D341Med (cell line): ENCODE data around the gene DDRGK1.
"Not testable (repeated sequence)": the region's sequence is repeated elsewhere in the genome, so short reads cannot be mapped to it uniquely, and the experiment has no call there.

ENCODE experiments used
- DNase-seq: peaks from one replicate; pipeline ENCODE4 v3.0.0; 2012; ENCODE audit warnings: low spot score

DDRGK1 gene

GRCh38 chr20:3183896-3184612 lies 20.4 kb downstream of the DDRGK1 start:
- no peak for DNase-seq

- DNase-seq = not testable (repeated sequence)
Measured at GRCh38 chr20:3182429-3182828, 22.1 kb downstream of the DDRGK1 start.

- no peak for DNase-seq
Measured at GRCh38 chr20:3181270-3181669, 23.2 kb downstream of the DDRGK1 start.

GRCh38 chr20:3180319-3180718 lies 24.2 kb downstream of the DDRGK1 start:
- peak; percentile 40 for DNase-seq

- DNase-seq = no peak
Measured at GRCh38 chr20:3177746-3178485, 26.6 kb downstream of the DDRGK1 start.

- DNase-seq = no peak
Measured at GRCh38 chr20:3175270-3175669, 29.2 kb downstream of the DDRGK1 start.

- DNase-seq = peak; percentile 69
Measured at GRCh38 chr20:3174442-3175261, 29.8 kb downstream of the DDRGK1 start.

- peak; percentile 99 for DNase-seq
Measured at GRCh38 chr20:3173610-3174441, 30.7 kb downstream of the DDRGK1 start.

GRCh38 chr20:3172933-3173609 lies 31.4 kb downstream of the DDRGK1 start, which contains the start of gene LZTS3:
Gene LZTS3 (minus strand): TSS chr20:3173549. CDS start chr20:3167163, 6,386 bp downstream.
- peak; percentile 88 for DNase-seq

- DNase-seq = no peak
Measured at GRCh38 chr20:3172126-3172932, 32.2 kb downstream of the DDRGK1 start.

- DNase-seq = no peak
Measured at GRCh38 chr20:3171391-3172125, 32.9 kb downstream of the DDRGK1 start.

GRCh38 chr20:3168829-3169590 lies 35.5 kb downstream of the DDRGK1 start:
- DNase-seq = no peak

- DNase-seq = no peak
Measured at GRCh38 chr20:3168079-3168828, 36.2 kb downstream of the DDRGK1 start.

- no peak for DNase-seq
Measured at GRCh38 chr20:3167738-3168078, 36.8 kb downstream of the DDRGK1 start.

GRCh38 chr20:3166913-3167342 lies 37.6 kb downstream of the DDRGK1 start:
- no peak for DNase-seq

- DNase-seq = no peak
Measured at GRCh38 chr20:3166338-3166912, 38.1 kb downstream of the DDRGK1 start.

GRCh38 chr20:3165473-3166337 lies 38.8 kb downstream of the DDRGK1 start:
- DNase-seq = peak; percentile 34
